AG04450 (cell line): Measurements from ENCODE around the gene CTBP2. TPM values are rescaled to one million over a fixed set of nuclear protein-coding genes. Genes with fewer than 3 reads are reported as not detected.
A peak's percentile ranks its signal among the peaks of the same experiment; 100 is the strongest.
"Not testable (repeated sequence)": the region's sequence is repeated elsewhere in the genome, so short reads cannot be mapped to it uniquely, and the experiment has no call there.

Experiments
- CTCF ChIA-PET: fragments of 300-600, 350-600 bp; formaldehyde crosslinking; extraction: SDS; loops from one replicate; lab custom pipeline; 2022; ENCODE audit warnings: antibody characterized with exemption, inconsistent platforms; lab: Charles Lee
- POLR2A ChIA-PET: fragments of 350-600 bp; formaldehyde crosslinking; extraction: SDS; loops from one replicate; lab custom pipeline; 2021; ENCODE audit warnings: antibody characterized with exemption, inconsistent platforms; lab: Yijun Ruan, JAX
- DNase-seq: peaks from one replicate; pipeline ENCODE4 v3.0.0-alpha.2; 2011; ENCODE audit warnings: low read depth, low spot score
- H3K27ac ChIP-seq: one replicate; pipeline ENCODE4 v1.5.1; 2012; ENCODE audit warnings: low read depth, low read length, control low read depth
- H3K27me3 ChIP-seq: one replicate; pipeline ENCODE4 v1.6.0; 2012; ENCODE audit warnings: low read length; ENCODE audit not compliant: control insufficient read depth, insufficient read depth
- H3K4me3 ChIP-seq: 2 replicates; pipeline ENCODE4 v1.5.1; 2011; ENCODE audit warnings: mild to moderate bottlenecking, low read depth, low read length, control low read depth
- H3K9me3 ChIP-seq: 2 replicates; pipeline ENCODE4 v1.5.1; 2012; ENCODE audit warnings: low read length; ENCODE audit not compliant: control insufficient read depth, insufficient read depth
- polyA plus RNA-seq: library from polyadenylated mRNA; depleted of rRNA; stranded (reverse); fragments of >200 nt; gene quantifications from 2 replicates; pipeline ENCODE4 v1.2.3, GENCODE V29; 2011
- TF ChIP-seq, protein P1 (sequence below): IDR thresholded peaks from 2 replicates; pipeline ENCODE4 v1.5.1; 2011; ENCODE audit warnings: low read depth, low read length, control low read depth, inconsistent platforms

CTBP2 gene
- polyA plus RNA-seq, 1 experiment: 52.5 TPM

DNA sequence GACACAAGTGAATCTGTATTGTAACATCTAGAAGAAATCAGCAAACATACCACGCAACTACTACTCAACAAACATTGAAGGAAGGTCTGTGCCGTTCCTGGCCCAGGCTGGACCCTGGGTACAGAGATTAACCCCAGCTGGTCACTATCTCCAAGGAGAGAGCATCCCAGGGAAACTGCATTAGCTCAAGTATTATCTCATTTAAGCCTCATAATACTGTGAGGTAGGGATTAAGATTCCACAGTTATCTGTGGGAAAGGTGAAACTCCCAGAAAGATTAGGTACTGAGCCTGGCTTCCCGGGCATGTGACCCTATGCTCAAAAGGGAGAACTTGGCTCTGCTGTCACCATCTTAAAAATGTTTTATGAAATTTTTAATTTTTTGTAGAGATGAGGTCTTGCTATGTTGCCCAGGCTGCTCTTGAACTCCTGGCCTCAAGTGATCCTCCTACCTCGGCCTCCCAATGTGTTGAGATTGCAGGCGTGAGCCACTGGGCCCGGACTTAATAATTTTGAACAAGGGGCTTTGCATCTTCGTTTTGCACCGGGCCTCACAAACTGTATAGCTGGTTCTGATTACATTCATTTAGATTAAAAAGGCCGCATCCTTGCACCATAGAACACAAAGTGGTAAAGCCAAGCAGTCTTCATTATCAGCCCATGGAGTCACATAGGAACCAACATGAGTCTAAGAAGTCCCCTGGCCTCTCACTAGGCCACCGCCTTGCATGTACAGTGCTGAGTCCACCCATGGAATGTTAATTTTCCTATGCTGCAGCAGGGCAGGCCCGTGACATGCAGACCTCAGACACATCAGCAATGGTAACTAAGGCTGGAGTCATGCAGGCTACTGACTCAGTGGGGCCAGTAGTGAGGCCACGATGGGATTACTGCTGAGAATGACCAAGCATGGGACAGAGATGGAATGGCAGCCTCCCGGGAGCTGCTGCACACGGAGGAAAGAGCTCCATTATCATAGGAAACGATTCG lies 5.5 kb upstream of the CTBP2 start:
- H3K27ac ChIP-seq: no peak overlapping the region
- TF ChIP-seq, protein P1, sequence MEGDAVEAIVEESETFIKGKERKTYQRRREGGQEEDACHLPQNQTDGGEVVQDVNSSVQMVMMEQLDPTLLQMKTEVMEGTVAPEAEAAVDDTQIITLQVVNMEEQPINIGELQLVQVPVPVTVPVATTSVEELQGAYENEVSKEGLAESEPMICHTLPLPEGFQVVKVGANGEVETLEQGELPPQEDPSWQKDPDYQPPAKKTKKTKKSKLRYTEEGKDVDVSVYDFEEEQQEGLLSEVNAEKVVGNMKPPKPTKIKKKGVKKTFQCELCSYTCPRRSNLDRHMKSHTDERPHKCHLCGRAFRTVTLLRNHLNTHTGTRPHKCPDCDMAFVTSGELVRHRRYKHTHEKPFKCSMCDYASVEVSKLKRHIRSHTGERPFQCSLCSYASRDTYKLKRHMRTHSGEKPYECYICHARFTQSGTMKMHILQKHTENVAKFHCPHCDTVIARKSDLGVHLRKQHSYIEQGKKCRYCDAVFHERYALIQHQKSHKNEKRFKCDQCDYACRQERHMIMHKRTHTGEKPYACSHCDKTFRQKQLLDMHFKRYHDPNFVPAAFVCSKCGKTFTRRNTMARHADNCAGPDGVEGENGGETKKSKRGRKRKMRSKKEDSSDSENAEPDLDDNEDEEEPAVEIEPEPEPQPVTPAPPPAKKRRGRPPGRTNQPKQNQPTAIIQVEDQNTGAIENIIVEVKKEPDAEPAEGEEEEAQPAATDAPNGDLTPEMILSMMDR: no peak
- H3K9me3 ChIP-seq: peaks cover 4% of the 10 kb centered on the region; the same call in 1 of the 2 replicates
- H3K4me3 ChIP-seq: no peak overlapping the region
- ChIA-PET CTCF (no interaction called here), POLR2A (no interaction called here)
- DNase-seq: no peak
- H3K27me3 ChIP-seq: peaks cover 10% of the 10 kb centered on the region

DNA sequence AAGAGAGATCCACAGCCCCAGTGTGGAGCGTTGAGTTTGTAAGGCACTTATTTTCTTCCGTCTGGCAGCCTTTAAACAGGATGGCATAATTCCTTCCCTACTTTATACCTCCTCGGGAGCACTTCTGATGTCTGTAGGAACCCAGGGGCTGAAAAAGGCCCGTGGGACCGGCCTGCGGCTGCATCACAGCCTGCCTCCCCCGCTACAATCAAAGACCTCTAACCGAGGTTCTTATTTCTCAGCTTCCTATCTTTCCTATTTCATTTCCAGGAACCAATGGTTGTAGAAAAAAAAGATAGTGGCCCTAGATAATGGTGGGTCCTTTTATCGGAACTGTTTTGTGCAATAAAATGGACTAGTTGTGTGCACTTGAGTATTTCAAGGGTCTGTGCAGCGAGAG lies 4.1 kb upstream of the CTBP2 start:
- TF ChIP-seq, protein P1: no peak
- DNase-seq: no peak
- Histone ChIP-seq H3K27me3 (no peaks in the 10 kb centered on the region), H3K4me3 (no peak overlapping the region), H3K9me3 (peaks cover 4% of the 10 kb centered on the region; the same call in 1 of the 2 replicates), H3K27ac (no peak overlapping the region)
- CTCF ChIA-PET: no interaction called here
- POLR2A ChIA-PET: no interaction called here

DNA sequence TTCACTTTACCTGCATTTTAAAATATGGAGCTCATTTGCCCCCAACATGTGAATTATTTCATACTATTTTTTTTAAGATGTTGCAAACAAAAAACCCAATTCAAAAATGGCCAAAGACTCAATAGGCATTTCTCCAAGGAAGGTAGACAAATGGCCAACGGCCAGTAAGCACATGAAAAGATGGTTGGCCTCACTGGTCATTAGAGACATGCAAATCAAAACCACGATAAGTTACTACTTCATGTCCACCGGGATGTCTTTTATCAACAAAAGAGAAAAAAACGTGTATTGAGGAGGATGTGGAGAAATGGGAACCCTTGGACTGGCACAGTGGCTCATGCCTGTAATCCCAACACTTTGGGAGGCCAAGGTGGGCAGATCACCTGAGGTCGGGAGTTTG lies 3.4 kb upstream of the CTBP2 start:
- POLR2A ChIA-PET: no interaction called here
- DNase-seq: no peak
- TF ChIP-seq, protein P1: no peak
- Histone ChIP-seq H3K27ac (no peak overlapping the region), H3K27me3 (no peaks in the 10 kb centered on the region), H3K4me3 (no peak overlapping the region), H3K9me3 (peaks cover 4% of the 10 kb centered on the region; the same call in 1 of the 2 replicates)
- CTCF ChIA-PET: no interaction called here

DNA sequence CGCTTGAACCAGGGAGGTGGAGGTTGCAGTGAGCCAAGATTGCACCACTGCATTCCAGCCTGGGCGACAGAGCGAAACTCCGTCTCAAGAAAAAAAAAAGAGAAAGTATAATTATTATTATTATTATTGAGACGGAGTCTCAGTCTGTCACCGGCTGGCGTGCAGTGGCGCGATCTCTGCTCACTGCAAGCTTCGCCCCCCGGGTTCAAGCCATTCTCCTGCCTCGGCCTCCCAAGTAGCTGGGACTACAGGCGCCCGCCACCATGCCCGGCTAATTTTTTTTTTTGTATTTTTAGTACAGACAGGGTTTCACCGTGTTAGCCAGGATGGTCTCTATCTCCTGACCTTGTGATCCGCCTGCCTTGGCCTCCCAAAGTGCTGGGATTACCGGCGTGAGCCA lies 2.9 kb upstream of the CTBP2 start:
- CTCF ChIA-PET: interaction anchor here (0.6 kb wide), 1 partner anchor 1334 kb away, joined by 4 read pairs; no protein-coding TSS in a partner anchor
- H3K9me3 ChIP-seq, H3K27me3 ChIP-seq, H3K4me3 ChIP-seq, H3K27ac ChIP-seq, DNase-seq, POLR2A ChIA-PET: not testable (repeated sequence)

DNA sequence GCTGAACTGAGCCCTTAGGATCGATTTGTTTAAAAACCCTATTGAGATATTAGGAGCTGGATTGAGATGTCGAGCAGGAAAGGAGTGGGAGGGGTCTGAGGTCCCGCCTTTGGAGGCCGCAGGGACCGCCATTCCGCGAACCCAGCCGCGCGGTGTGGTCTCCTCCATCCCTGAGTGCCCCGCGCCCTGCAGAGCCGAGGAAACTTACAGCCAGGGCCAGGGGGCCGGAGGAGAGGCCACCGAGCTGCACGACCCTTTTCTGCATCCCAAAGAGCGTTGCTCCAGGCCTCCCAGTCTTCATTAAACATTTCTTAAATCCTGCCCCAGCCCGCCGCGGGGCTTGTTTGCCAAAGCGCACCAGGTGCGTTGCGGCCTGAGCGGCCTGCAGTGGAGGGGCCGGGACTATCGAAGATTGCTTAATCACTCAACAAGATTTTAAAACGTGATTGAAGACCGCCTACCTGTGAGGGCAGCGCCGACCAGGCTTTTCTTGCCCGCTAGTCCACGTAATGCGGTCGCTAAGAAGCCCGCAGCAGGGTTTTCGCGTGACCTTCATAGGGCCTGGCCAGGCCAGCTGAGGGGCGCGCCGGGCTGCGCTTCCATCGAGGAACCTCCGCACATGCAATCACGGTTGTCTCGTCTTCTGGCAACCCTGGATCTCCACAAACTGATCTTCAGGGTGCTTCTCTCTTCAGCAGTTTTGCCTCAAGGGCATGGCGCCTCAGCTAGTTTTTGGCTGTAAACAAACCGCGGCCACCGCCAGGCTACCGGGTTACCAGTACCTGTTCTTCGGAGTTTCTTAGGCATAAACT lies 2.0 kb upstream of the CTBP2 start:
- H3K9me3 ChIP-seq: peaks cover 4% of the 10 kb centered on the region; the same call in 1 of the 2 replicates
- H3K27me3 ChIP-seq: no peaks in the 10 kb centered on the region
- ChIA-PET CTCF (interaction anchor here (0.6 to 0.8 kb wide), 5 partner anchors 10 to 180 kb away, joined by 3 to 6 read pairs (median 4); no protein-coding TSS in a partner anchor), POLR2A (interaction anchor here (0.6 kb wide), 1 partner anchor 1091 kb away, joined by 8 read pairs; no protein-coding TSS in a partner anchor)
- TF ChIP-seq, protein P1: no peak
- H3K27ac ChIP-seq: peak overlapping the region; percentile 77
- H3K4me3 ChIP-seq: peak overlapping the region; percentile 71
- no peak for DNase-seq
